ENCODE measurements around the gene GOLGA7B.

- TF ChIP-seq, protein P1, sequence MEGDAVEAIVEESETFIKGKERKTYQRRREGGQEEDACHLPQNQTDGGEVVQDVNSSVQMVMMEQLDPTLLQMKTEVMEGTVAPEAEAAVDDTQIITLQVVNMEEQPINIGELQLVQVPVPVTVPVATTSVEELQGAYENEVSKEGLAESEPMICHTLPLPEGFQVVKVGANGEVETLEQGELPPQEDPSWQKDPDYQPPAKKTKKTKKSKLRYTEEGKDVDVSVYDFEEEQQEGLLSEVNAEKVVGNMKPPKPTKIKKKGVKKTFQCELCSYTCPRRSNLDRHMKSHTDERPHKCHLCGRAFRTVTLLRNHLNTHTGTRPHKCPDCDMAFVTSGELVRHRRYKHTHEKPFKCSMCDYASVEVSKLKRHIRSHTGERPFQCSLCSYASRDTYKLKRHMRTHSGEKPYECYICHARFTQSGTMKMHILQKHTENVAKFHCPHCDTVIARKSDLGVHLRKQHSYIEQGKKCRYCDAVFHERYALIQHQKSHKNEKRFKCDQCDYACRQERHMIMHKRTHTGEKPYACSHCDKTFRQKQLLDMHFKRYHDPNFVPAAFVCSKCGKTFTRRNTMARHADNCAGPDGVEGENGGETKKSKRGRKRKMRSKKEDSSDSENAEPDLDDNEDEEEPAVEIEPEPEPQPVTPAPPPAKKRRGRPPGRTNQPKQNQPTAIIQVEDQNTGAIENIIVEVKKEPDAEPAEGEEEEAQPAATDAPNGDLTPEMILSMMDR (IDR thresholded peaks at IDR 0.05; ENCODE audit: low read depth, low read length, poor library complexity, severe bottlenecking) = no peak
- no peak for TF ChIP-seq EZH2phosphoT487 (IDR thresholded peaks at IDR 0.05; ENCODE audit: borderline replicate concordance, low read length)
Measured at GRCh38 chr10:97903128-97904017, 53.7 kb downstream of the GOLGA7B start.

All from DOHH2 (cell line).